GM10266 (cell line): ENCODE results near the gene RBM15B.

ENCODE experiments used
- DNase-seq: peaks from one replicate; pipeline ENCODE4 v3.0.0; 2012; ENCODE audit errors: extremely low spot score
- CTCF ChIP-seq: IDR thresholded peaks from 2 replicates; pipeline ENCODE4 v1.5.1; 2012; ENCODE audit warnings: mild to moderate bottlenecking, low read depth; ENCODE audit not compliant: control insufficient read depth, insufficient read depth; ENCODE audit errors: missing control alignments

The RBM15B gene

GRCh38 chr3:51379301-51379700 is 11.8 kb upstream of the RBM15B start:
- TF ChIP-seq CTCF = no peak
- no peak for DNase-seq

- DNase-seq = no peak
- TF ChIP-seq CTCF = no peak
These were observed 11.2 kb upstream of the RBM15B start for GRCh38 chr3:51379746-51380455.

GRCh38 chr3:51380601-51381332 is 10.3 kb upstream of the RBM15B start:
- TF ChIP-seq CTCF = no peak
- no peak for DNase-seq

GRCh38 chr3:51381333-51381705 is 9.8 kb upstream of the RBM15B start:
- no peak for TF ChIP-seq CTCF
- no peak for DNase-seq

GRCh38 chr3:51382076-51382745 is 8.9 kb upstream of the RBM15B start:
- DNase-seq = no peak
- TF ChIP-seq CTCF = no peak

GRCh38 chr3:51382947-51383578 is 8.0 kb upstream of the RBM15B start:
- no peak for TF ChIP-seq CTCF
- DNase-seq = no peak
